SU-DHL-6 (cell line): ENCODE measurements around the gene SETBP1.

Experiments
- H2AFZ ChIP-seq: fragments of 200-600 bp; sonication (generic); 2 replicates; pipeline ENCODE4 v1.6.1; 2014; ENCODE audit warnings: low read depth, mild to moderate bottlenecking, moderate library complexity, mixed read lengths, antibody characterized with exemption, low read length; ENCODE audit not compliant: severe bottlenecking
- H3F3A ChIP-seq: fragments of 200-600 bp; shearing (Covaris generic); 2 replicates; pipeline ENCODE4 v1.6.0; 2016; ENCODE audit warnings: antibody characterized with exemption, mild to moderate bottlenecking; ENCODE audit not compliant: insufficient read depth
- H3K27ac ChIP-seq: fragments of 200-600 bp; sonication (generic); 2 replicates; pipeline ENCODE4 v1.5.1; 2016; ENCODE audit warnings: low read depth, mild to moderate bottlenecking, low read length, moderate library complexity, mixed read lengths
- H3K27me3 ChIP-seq: fragments of 200-600 bp; sonication (generic), shearing (Covaris generic); 2 replicates; pipeline ENCODE4 v1.6.0; 2014; ENCODE audit warnings: mild to moderate bottlenecking, low read length
- H3K36me3 ChIP-seq: fragments of 200-600 bp; sonication (generic); 2 replicates; pipeline ENCODE4 v1.6.1; 2014; ENCODE audit warnings: mild to moderate bottlenecking, low read length, mixed read lengths
- H3K4me2 ChIP-seq: fragments of 300-600, 200-600 bp; shearing (Covaris generic), sonication (generic); 2 replicates; pipeline ENCODE4 v1.6.0; 2014; ENCODE audit warnings: low read length, low read depth, mild to moderate bottlenecking; ENCODE audit not compliant: poor library complexity, severe bottlenecking
- H3K4me3 ChIP-seq: fragments of 200-600 bp; sonication (generic); 2 replicates; pipeline ENCODE4 v1.5.1; 2014; ENCODE audit warnings: antibody characterized with exemption, low read length, mild to moderate bottlenecking, mixed read lengths; ENCODE audit not compliant: insufficient read depth, poor library complexity, severe bottlenecking
- H3K79me2 ChIP-seq: fragments of 200-600 bp; sonication (generic); 2 replicates; pipeline ENCODE4 v1.6.1; 2014; ENCODE audit warnings: mild to moderate bottlenecking, low read length, moderate library complexity; ENCODE audit not compliant: insufficient read depth
- H3K9ac ChIP-seq: fragments of 200-600 bp; sonication (generic); 2 replicates; pipeline ENCODE4 v1.7.0; 2014; ENCODE audit warnings: mild to moderate bottlenecking, low read length
- H3K9me2 ChIP-seq: fragments of 200-600 bp; sonication (generic); replicated peaks from 2 replicates; pipeline ENCODE4 v1.6.1; 2014; ENCODE audit warnings: low read length; ENCODE audit not compliant: insufficient read depth
- H3K9me3 ChIP-seq: fragments of 200-600 bp; sonication (generic); 2 replicates; pipeline ENCODE4 v1.6.1; 2014; ENCODE audit warnings: low read length, mixed read lengths; ENCODE audit not compliant: insufficient read depth
- H4K20me1 ChIP-seq: fragments of 200-600 bp; sonication (generic); 2 replicates; pipeline ENCODE4 v1.6.1; 2014; ENCODE audit warnings: low read depth, mild to moderate bottlenecking, antibody characterized with exemption, low read length, moderate library complexity, mixed read lengths
- EZH2phosphoT487 ChIP-seq: fragments of 200-600 bp; sonication (generic), shearing (Covaris generic); conservative IDR thresholded peaks from 2 replicates; pipeline ENCODE4 v1.6.1; 2018; ENCODE audit warnings: mild to moderate bottlenecking, antibody characterized with exemption, low read length, moderate library complexity, mixed read lengths
- TF ChIP-seq, protein P1 (sequence below): fragments of 200-600 bp; sonication (generic); IDR thresholded peaks from one replicate; pipeline ENCODE4 v1.5.1; 2017; ENCODE audit warnings: antibody characterized with exemption, mild to moderate bottlenecking, low read length, moderate library complexity; ENCODE audit not compliant: insufficient read depth, poor library complexity, severe bottlenecking

Gene SETBP1

DNA sequence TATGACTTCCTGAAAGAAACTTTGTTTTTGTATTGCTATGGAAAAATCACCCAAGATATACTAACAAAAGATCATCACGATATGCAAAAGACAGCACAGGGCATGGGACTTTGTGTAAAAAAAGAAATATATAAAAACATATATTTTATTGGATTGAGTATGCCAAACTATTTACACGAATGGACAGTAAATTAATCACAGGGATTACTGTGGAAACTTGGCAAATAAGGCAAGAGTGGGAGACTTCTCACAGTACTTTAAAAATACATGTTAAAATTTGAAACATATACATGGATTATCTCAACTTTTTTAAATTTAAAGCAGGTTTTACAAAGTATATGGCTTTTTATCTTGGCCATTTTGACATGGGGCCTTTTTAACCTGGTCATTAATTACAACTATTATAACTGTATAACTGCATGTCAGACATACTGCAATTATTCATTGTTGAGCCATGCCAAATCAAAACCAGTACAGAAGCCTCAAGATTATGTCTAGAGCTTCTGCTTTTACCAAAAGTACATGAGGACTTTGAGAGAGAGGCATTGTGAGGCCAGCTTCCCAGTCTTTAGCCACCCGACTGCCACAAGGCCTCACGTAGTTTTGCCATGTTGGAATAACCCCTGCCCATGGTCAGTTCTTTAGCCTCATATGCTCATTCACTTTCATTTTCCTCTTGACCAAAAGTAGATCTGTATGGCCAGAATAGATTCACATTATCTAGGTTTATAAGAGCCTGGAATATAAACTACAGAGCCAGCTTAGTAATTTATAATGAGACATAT is 419.8 kb downstream of the SETBP1 start:
- no peaks in the 10 kb centered on the region for H3K9me2 ChIP-seq
- H3K79me2 ChIP-seq: no peaks in the 10 kb centered on the region
- no peak overlapping the region for H3K9ac ChIP-seq
- H3K36me3 ChIP-seq: no peaks in the 10 kb centered on the region
- no peak overlapping the region for H3K4me2 ChIP-seq
- no peak for TF ChIP-seq EZH2phosphoT487
- TF ChIP-seq, protein P1, sequence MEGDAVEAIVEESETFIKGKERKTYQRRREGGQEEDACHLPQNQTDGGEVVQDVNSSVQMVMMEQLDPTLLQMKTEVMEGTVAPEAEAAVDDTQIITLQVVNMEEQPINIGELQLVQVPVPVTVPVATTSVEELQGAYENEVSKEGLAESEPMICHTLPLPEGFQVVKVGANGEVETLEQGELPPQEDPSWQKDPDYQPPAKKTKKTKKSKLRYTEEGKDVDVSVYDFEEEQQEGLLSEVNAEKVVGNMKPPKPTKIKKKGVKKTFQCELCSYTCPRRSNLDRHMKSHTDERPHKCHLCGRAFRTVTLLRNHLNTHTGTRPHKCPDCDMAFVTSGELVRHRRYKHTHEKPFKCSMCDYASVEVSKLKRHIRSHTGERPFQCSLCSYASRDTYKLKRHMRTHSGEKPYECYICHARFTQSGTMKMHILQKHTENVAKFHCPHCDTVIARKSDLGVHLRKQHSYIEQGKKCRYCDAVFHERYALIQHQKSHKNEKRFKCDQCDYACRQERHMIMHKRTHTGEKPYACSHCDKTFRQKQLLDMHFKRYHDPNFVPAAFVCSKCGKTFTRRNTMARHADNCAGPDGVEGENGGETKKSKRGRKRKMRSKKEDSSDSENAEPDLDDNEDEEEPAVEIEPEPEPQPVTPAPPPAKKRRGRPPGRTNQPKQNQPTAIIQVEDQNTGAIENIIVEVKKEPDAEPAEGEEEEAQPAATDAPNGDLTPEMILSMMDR: no peak
- H3F3A ChIP-seq: peaks cover 36% of the 10 kb centered on the region
- no peaks in the 10 kb centered on the region for H3K9me3 ChIP-seq
- no peaks in the 10 kb centered on the region for H3K27me3 ChIP-seq
- no peak overlapping the region for H3K4me3 ChIP-seq
- peak overlapping the region; percentile 60 for H2AFZ ChIP-seq
- no peaks in the 10 kb centered on the region for H4K20me1 ChIP-seq
- 0 out of 2 replicates have a peak overlapping the region, but pooled peaks have one; percentile 97 for H3K27ac ChIP-seq

DNA sequence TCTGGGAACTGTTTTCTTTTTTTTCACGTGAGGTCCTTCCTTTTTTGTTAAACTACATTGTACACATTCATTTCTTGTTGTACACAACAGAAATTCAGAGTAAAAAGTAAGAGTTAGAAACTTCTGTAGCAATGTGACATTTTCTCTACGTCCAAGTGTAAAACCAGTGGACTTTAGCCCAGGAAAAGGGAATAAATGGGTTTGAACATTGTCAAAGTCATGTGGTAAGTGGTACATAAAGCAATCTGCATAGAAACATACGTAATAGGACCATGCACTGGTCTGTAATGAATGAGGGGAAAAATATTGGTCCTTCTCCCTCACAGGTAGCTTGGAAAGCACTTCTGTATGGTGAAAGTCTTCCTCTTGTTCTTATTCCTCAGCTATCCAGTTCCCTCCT is 421.4 kb downstream of the SETBP1 start:
- no peaks in the 10 kb centered on the region for H3K9me2 ChIP-seq
- H3K36me3 ChIP-seq: no peaks in the 10 kb centered on the region
- H3K27ac ChIP-seq: peak overlapping the region; percentile 97
- peak overlapping the region; percentile 0 for H3K4me3 ChIP-seq
- H3F3A ChIP-seq: peaks cover 50% of the 10 kb centered on the region
- H2AFZ ChIP-seq: peak overlapping the region; percentile 60
- H3K9me3 ChIP-seq: no peaks in the 10 kb centered on the region
- no peaks in the 10 kb centered on the region for H3K79me2 ChIP-seq
- TF ChIP-seq, protein P1: no peak
- no peak for TF ChIP-seq EZH2phosphoT487
- no peaks in the 10 kb centered on the region for H4K20me1 ChIP-seq
- peak overlapping the region; percentile 57 for H3K9ac ChIP-seq
- H3K4me2 ChIP-seq: peak overlapping the region; percentile 86
- no peaks in the 10 kb centered on the region for H3K27me3 ChIP-seq

DNA sequence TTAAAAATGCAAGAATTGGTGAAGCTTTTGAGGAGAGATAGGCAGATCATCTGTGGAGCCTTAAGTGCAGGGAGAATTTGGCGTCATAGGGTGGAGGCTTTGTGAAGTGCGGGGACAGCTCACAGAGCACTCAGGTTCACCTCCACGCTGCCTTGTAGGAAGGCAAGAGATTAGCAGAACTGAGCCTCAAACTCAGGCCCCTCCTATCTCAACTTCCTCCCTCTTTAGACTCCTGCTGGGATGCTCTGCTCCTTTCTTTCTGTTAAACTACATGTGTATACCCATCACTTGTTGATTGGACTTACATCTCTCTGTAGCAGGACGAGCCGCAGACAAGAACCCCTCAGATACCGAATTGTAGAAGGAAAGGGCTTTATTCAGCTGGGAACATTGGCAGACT is 422.2 kb downstream of the SETBP1 start:
- H3K9me3 ChIP-seq: 0 out of 2 replicates have a peak, but pooled peaks cover 6% of the 10 kb centered on the region
- no peaks in the 10 kb centered on the region for H3K27me3 ChIP-seq
- TF ChIP-seq EZH2phosphoT487: no peak
- TF ChIP-seq, protein P1: no peak
- H3K4me2 ChIP-seq: peak overlapping the region; percentile 86
- peak overlapping the region; percentile 97 for H3K27ac ChIP-seq
- H3K79me2 ChIP-seq: no peaks in the 10 kb centered on the region
- peak overlapping the region; percentile 57 for H3K9ac ChIP-seq
- peaks cover 50% of the 10 kb centered on the region for H3F3A ChIP-seq
- peak overlapping the region; percentile 4 for H3K4me3 ChIP-seq
- no peaks in the 10 kb centered on the region for H3K9me2 ChIP-seq
- H2AFZ ChIP-seq: peak overlapping the region; percentile 60
- no peaks in the 10 kb centered on the region for H4K20me1 ChIP-seq
- no peaks in the 10 kb centered on the region for H3K36me3 ChIP-seq
